ENCODE measurements around the gene HASPIN. TPM values are rescaled to one million over a fixed set of nuclear protein-coding genes. Genes with fewer than 3 reads are reported as not detected.

The HASPIN gene
- total and polyA plus RNA-seq, 2 of the 8 experiments (the other 6 are each of a cell fraction or from before 2014, with no cell fraction given): 7.8 to 29.5 TPM

DNA sequence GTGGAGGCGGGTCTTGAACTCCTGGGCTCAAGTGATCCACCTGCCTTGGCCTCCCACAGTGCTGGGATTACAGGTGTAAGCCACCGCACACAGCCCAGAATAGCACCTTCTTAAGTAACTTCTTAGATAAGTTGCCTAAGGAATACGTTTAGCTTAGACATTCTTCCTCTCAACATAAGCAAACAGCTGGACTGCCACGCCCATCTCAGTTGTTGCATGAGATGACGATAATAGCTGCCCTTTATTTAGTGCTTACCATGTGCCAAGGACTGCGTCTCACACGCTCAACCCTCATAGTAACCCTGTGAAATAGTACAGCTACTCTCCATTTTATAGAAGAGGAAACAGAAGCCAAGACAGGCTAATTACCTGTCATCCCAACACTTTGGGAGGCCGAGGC lies 11.8 kb downstream of the HASPIN start:
- Histone ChIP-seq H3K18ac (ENCODE audit: extremely low read depth, low read length) (no peak overlapping the region), H2BK5ac (ENCODE audit: low read depth, low read length) (no peak overlapping the region), H2AK5ac (ENCODE audit: low read depth, low read length) (no peak overlapping the region), H3K4me1 (replicated peaks in 1 of 4; ENCODE audit: control insufficient read depth in 3 of 4, insufficient read depth in 4 of 4, low read length in 3 of 4) (peaks cover 2 to 10% (median 3%) of the 10 kb centered on the region in 4 experiments; a peak in 6 of 7 replicates), H3K23me2 (ENCODE audit: low read depth, low read length) (no peaks in the 10 kb centered on the region), H3K4ac (replicated peaks; ENCODE audit: insufficient read length, low read depth, low read length) (no peak overlapping the region), H4K8ac (ENCODE audit: extremely low read depth, insufficient read depth, low read length) (no peak overlapping the region), H3K9ac (replicated peaks in 1 of 4; ENCODE audit: extremely low read depth in 1 of 4, low read depth in 3 of 4, low read length in 3 of 4) (no peak overlapping the region), H4K20me1 (replicated peaks in 1 of 2; ENCODE audit: control insufficient read depth in 1 of 2, insufficient read depth in 2 of 2, low read length in 2 of 2) (no peaks in the 10 kb centered on the region), H3K56ac (replicated peaks; ENCODE audit: insufficient read length, low read depth, low read length) (no peak overlapping the region), H3K4me2 (ENCODE audit: insufficient read depth in 1 of 2, low read depth in 2 of 2, low read length in 2 of 2) (no peak overlapping the region), H3K4me3 (ENCODE audit: extremely low read depth in 1 of 4, insufficient read depth in 2 of 4, low read depth in 3 of 4, low read length in 4 of 4) (no peak overlapping the region), H2BK20ac (ENCODE audit: low read length) (no peak overlapping the region), H3K27me3 (replicated peaks in 1 of 4; ENCODE audit: control insufficient read depth in 3 of 4, extremely low read depth in 1 of 4, insufficient read depth in 3 of 4, low read length in 3 of 4) (no peaks in the 10 kb centered on the region), H3K36me3 (ENCODE audit: control insufficient read depth in 2 of 4, insufficient read depth in 4 of 4, low read length in 3 of 4) (no peaks in the 10 kb centered on the region), H3K14ac (ENCODE audit: insufficient read length) (no peak overlapping the region), H4K91ac (replicated peaks; ENCODE audit: insufficient read length, low read length) (no peak overlapping the region), H2BK120ac (replicated peaks; ENCODE audit: low read depth, low read length) (no peak overlapping the region), H3K79me1 (ENCODE audit: low read depth, low read length) (no peaks in the 10 kb centered on the region; the same call in 1 of the 2 replicates), H3K23ac (ENCODE audit: insufficient read length) (no peak overlapping the region), H3K9me3 (ENCODE audit: insufficient read depth in 2 of 2, low read depth in 1 of 2, low read length in 1 of 2) (no peaks in the 10 kb centered on the region), H2BK12ac (ENCODE audit: low read depth, low read length) (no peak overlapping the region), H3K79me2 (ENCODE audit: control insufficient read depth in 1 of 2, insufficient read depth in 2 of 2, low read length in 2 of 2) (no peaks in the 10 kb centered on the region), H2BK15ac (ENCODE audit: low read length) (no peak overlapping the region), H4K5ac (ENCODE audit: insufficient read length, low read depth, low read length) (no peak overlapping the region), H3K27ac (ENCODE audit: low read depth, low read length) (no peak overlapping the region), H2AFZ (ENCODE audit: low read length) (no peak overlapping the region)
- DNase-seq (ENCODE audit: low read depth in 1 of 2, low spot score in 2 of 2): no peak
- no peak for TF ChIP-seq SP4 (IDR thresholded peaks at IDR 0.05; ENCODE audit: low read length)
- no peak for TF ChIP-seq EGR1 (IDR thresholded peaks at IDR 0.05; ENCODE audit: borderline replicate concordance, low read depth, low read length)
- TF ChIP-seq ASH2L (IDR thresholded peaks at IDR 0.05; ENCODE audit: low read length): no peak
- TF ChIP-seq SP2 (IDR thresholded peaks at IDR 0.05; ENCODE audit: low read length): no peak
- no peak for TF ChIP-seq RXRA (IDR thresholded peaks at IDR 0.05; ENCODE audit: insufficient read depth, low read depth, low read length)
- TF ChIP-seq CBX5 (IDR thresholded peaks at IDR 0.05; ENCODE audit: low read depth, low read length): no peak
- ChIA-PET CTCF (ENCODE audit: partially characterized antibody) (interaction anchor here (0.8 to 7.9 kb wide), 18 partner anchors 9 to 255 kb away, joined by 3 to 132 read pairs (median 8); partner anchors contain the start of genes HASPIN and NCBP3), POLR2A (ENCODE audit: partially characterized antibody) (interaction anchor here (0.8 kb wide), 2 partner anchors 8 to 12 kb away, joined by 3 read pairs; partner anchors contain the start of gene HASPIN)
- no peak for FAIRE-seq
- 89% methylated on average over 8 of the region's 8 CpGs; no CpG with 5 or more reads in 1 of the 2 experiments for WGBS, 2 experiments (ENCODE audit: extremely low coverage in 1 of 2, insufficient coverage in 1 of 2, insufficient read length in 1 of 2, insufficient replicate concordance in 2 of 2, low coverage in 1 of 2, low lambda C conversion rate in 2 of 2, missing lambda C conversion rate in 1 of 2)

Measured in H1 (cell line).